Hematopoietic multipotent progenitor cell treated with erythropoietin and hydrocortisone succinate and interleukin-3 and kit ligand, for 4 days (in vitro differentiated cells): Measurements from ENCODE around the gene RHOA.
A peak's percentile ranks its signal among the peaks of the same experiment; 100 is the strongest.

Source experiments
- DNase-seq: peaks from one replicate; pipeline ENCODE4 v3.0.0-alpha.2; 2015

RHOA gene

GRCh38 chr3:49411968-49412631 is at the start of gene RHOA, which contains the start of gene TCTA:
Gene RHOA (minus strand): TSS chr3:49411976. CDS start chr3:49375589, 36,387 bp downstream.
Gene TCTA (plus strand): TSS chr3:49412423. CDS start chr3:49412427, 4 bp downstream.
- DNase-seq = peak; percentile 100

DNA sequence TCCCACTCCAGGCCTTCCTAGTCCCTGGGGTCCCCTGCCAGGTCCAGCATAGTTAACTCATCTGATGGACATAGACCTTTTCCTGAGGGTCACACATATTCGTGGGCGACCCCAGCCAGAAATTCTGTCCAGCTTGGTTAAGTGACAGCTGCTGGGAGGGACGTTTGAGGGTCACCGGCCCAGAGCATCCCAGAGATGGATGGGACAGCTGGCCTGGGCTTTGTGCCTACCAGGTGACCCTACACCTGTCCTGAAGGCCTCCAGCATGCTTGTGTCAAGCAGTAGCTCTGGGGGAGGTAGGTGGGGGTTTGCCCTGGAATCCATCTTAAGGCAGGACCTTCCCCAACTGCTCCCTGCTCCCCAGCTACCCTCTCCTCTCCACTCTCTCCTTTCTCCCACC is 49.2 kb upstream of the RHOA start:
- DNase-seq = no peak

DNA sequence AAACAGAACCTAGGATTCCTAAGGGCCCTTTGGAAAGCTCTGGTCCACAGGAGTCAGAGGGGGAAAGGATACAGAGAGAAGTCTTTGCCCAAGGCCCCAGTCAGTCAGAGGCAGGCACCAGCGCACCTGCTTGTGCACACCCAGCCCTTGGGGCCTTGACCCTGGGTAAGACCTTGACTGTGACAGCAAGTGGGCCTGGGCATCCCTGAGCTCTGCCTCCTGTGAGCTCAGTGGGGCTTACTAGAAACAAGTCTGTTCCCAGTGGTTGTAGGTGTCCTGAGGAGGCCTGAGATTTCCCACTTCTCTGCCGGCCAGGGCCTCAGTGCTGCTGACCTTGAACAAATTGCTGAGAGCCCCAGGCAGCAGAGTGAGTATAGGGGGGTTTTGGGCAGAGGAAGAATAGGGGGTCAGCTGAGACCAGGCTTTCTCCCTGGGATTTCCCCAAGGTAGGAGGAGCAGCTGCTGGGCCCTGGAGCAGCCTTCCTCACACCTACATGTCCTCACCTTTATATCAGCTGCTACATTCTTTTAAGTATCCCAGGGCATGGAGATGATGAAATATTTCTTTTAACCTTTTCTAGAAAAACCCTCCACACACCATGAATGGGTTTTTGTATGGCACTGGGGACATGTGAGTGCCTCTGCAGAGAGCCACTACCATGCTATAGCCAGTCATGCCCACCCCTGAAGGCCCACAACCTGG is 48.6 kb upstream of the RHOA start:
- DNase-seq = no peak

DNA sequence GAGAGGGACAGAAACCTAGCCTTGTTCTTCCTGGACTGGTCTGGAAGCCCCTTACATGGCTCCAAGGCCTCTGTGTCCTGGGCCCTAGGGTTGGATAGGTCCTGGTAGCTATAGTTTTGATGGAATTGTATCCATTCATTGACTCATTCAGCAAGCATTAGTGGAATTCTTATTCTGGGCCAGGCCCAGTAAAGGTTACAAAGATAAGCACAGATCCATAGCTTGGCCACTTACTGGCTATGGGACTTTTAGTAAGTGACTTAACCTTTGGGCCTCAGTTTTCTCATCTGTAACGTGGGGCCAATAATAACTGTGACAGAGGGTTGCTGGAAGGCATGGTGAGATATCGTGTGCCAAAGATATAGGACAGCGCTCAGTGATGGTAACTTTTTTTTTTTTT is 44.7 kb upstream of the RHOA start:
- no peak for DNase-seq

GRCh38 chr3:49454898-49455681 is 43.3 kb upstream of the RHOA start:
- DNase-seq = no peak

GRCh38 chr3:49454458-49454857 is 42.7 kb upstream of the RHOA start:
- peak; percentile 61 for DNase-seq

DNA sequence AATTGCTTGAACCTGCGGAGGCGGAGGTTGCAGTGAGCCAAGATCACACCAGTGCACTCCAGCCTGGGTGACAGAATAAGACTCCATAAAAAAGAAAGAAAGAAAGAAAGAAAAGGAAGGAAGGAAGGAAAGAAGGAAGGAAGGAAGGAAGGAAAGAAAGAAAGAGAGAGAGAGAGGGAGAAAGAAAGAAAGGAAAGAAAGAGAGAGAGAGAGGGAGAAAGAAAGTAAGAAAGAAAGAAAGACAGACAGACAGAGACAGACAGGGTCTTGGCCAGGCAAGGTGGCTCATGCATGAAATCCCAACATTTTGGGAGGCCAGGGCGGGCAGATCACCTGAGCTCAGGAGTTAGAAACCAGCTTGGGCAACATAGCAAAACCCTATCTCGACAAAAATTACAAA is 41.8 kb upstream of the RHOA start:
- no peak for DNase-seq

GRCh38 chr3:49445391-49445790 is 33.6 kb upstream of the RHOA start:
- DNase-seq = no peak

GRCh38 chr3:49434731-49435130 is 23.0 kb upstream of the RHOA start:
- no peak for DNase-seq

DNA sequence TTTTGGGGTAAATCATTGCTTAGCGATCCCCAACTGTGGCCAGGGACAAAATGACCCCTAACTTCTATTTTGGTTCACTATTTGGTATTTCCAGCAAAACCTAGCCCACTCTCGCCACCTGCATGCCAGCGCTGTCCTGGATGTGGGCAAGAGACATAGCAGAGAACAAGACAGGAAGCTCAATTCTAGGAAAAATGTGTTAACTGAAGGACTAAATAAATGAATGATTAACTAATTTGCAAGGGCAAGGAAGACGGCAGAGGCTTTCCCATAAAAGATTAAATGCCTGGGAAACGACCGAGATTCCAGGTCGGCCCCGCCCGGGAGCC is 16.9 kb upstream of the RHOA start:
- DNase-seq = peak; percentile 40

- DNase-seq = no peak
Measured at GRCh38 chr3:49427586-49427985, 15.8 kb upstream of the RHOA start.

- no peak for DNase-seq
Measured at GRCh38 chr3:49424816-49425215, 13.0 kb upstream of the RHOA start.

GRCh38 chr3:49422379-49423248 is 10.8 kb upstream of the RHOA start, which contains the start of gene AMT:
Gene AMT (minus strand): TSS chr3:49422473. CDS start chr3:49422450, 23 bp downstream.
- peak; percentile 88 for DNase-seq

- no peak for DNase-seq
Measured at GRCh38 chr3:49421890-49422378, 10.2 kb upstream of the RHOA start.

DNA sequence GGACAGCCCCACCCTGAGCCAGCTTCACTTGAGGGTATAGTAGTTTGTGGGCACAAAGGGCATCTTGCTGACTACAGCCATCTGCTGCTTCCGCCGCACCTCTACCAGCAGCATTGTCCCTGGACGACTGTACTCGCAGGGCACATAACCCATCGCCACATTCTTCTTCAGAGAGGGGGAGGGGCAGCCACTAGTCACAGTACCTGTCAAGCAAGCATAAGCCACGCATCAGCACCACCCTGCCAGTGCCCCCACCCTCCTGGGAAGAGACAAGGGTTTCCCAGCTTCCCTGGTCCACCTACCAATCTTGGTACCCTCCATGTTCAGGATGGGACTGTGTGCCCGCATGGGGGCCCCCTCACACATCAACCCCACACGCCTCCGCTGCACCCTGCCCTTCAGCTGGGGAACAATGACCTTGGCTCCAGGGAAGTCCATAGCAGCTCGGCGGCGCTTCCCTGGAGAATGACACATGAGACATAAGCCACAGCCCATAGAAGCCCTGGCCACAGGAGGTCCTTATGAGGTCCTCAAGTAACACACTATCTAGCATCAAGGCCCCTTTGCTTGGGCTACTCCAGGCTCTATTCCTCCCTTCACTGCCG is 5.8 kb upstream of the RHOA start:
- no peak for DNase-seq

GRCh38 chr3:49416867-49417266 is 5.1 kb upstream of the RHOA start:
- no peak for DNase-seq

- DNase-seq = peak; percentile 84
Measured at GRCh38 chr3:49415931-49416601, 4.3 kb upstream of the RHOA start.

GRCh38 chr3:49414753-49415152 is 3.0 kb upstream of the RHOA start:
- DNase-seq = no peak

DNA sequence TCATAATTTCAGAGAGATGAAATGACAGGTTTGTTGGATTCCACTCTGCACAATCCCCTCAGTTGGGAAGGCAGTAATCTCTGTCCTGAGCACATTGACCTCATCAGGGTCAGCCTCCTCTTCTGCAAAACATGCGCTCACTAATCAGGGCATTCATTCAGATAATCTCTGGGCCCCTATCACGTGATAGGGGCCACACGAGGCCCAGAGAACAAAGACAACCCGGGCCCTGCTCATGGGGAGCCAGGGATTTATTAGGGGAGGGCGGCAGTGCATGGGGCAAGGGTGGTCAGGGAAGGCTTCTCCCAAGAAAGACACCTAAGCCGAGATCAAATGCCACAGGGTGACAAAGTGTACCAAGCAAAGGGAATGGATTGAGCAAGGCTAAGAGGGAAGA is 1.6 kb upstream of the RHOA start:
- DNase-seq = no peak

DNA sequence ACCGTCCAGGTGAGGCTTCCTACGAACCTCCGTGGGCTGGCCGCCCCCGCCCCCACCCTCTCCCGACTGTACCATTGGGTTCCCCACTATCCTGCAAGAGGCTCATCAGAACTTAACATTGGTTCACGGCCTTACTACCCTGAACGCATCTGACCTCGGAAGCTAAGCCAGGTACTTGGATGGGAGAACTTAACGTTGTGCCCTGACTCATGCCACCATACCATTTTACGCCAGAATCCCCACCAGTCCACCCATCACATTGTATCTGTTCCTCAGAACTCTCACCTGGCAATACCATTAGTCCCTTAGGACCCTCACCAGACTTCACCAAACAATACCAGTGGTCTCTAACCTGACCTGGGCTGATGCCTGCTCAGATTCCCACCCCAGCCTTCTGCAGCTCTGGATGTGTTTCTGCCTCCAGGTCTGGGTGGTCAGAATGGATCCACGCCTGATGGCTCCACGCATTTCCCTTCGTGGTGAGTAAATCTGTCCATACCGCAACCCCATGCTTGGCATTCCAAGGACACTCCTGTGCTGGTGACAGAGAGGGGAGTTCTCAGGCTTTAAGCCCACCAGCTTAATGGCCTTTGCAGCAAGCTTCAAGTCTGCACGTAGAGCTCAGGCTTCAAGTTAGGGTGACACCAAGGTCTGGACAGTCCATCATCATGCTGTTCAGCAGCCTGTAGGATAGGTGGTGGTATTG is 1.0 kb upstream of the RHOA start:
- DNase-seq = no peak

DNA sequence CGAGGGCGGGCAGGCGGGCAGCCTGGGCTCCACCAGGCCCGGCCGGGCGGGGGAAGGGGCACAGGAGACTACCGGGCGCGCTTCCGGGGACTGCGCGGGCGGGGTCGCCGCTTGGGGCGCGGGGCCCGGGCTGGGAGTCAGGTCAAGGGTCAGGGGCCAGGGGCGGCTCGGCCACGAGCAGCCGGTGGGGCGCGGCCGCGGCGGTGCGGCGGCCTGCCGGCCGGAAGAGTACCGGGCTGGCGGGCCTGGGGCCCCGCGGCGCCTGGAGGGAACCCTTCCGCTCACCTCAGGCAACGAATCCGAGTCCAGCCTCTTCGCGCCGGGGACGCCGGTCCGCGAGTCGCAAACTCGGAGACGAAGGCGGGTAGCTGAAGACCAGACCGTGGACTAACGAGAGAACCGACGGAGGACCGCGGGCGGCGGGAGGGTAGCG is 225 bp downstream of the RHOA start:
- DNase-seq = peak; percentile 76
